Stimulated activated CD4-positive, alpha-beta T cell treated with anti-CD3 and anti-CD28 coated beads, Interleukin-2, amount 100 ng/mL, for 24 hours (primary cell): ENCODE data around the gene CACNG8.
"Not testable (repeated sequence)": the region's sequence is repeated elsewhere in the genome, so short reads cannot be mapped to it uniquely, and the experiment has no call there.

Experiments
- DNase-seq, 2 donors: peaks; one replicate each; pipeline ENCODE4 v3.0.0-alpha.2; 2020

Gene CACNG8

DNA sequence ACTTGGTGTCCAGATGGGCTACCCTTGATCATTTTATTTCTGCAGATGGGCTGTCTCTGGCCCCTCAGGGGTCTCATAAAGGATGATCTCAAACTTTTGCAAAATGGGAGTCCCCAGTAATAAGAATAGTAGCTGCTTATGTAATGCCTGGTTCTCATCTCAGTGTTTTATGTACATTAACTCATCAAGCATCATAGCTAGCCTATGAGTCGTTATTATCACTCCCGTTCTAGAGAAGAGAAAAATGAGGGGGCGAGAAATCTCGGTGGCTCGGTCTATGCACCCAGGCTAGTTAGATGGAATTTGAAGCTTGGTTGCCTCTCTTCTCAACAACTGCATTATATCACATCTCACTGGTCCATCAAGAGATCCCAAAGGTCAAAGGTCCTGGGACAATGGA lies 32.1 kb downstream of the CACNG8 start:
- no peak for DNase-seq

DNA sequence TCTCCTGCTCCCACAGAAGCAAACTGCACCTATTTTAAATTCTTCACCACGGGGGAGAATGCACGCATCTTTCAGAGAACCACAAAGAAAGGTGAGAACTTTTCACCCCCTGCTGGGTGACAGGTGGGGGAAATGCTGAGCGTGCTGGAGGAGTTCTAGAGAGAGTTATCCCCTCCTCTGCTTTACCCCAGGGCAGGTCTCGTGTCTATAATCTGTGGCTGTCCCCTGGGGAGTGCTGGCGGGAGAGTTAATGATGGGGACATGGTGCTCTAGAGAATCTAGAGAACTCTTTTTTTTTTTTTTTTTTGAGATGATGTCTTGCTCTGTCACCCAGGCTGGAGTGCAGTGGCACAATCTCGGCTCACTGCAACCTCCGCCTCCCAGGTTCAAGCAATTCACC lies 35.5 kb downstream of the CACNG8 start:
- no peak for DNase-seq

- DNase-seq: no peak
Observed at GRCh38 chr19:53999694-54000093, 37.0 kb downstream of the CACNG8 start.

DNA sequence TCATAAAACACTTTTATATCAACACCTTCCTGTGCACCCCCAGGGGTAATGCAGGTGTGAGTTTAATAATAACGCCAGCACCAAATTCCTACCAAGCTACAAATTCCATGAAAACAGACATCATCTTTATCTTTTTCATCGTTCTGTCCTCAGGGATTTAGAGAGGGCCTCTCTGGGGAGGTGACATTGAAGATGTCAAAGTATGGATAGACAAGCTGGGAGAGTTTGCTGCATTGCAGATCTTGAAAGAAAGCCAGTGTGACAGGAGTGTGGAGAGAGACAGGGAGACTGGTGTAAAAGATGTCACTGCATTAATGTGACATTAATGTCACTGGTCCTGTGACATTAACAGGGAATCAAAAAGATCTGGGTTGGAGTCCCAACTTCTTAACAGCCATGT lies 38.8 kb downstream of the CACNG8 start:
- no peak for DNase-seq

DNA sequence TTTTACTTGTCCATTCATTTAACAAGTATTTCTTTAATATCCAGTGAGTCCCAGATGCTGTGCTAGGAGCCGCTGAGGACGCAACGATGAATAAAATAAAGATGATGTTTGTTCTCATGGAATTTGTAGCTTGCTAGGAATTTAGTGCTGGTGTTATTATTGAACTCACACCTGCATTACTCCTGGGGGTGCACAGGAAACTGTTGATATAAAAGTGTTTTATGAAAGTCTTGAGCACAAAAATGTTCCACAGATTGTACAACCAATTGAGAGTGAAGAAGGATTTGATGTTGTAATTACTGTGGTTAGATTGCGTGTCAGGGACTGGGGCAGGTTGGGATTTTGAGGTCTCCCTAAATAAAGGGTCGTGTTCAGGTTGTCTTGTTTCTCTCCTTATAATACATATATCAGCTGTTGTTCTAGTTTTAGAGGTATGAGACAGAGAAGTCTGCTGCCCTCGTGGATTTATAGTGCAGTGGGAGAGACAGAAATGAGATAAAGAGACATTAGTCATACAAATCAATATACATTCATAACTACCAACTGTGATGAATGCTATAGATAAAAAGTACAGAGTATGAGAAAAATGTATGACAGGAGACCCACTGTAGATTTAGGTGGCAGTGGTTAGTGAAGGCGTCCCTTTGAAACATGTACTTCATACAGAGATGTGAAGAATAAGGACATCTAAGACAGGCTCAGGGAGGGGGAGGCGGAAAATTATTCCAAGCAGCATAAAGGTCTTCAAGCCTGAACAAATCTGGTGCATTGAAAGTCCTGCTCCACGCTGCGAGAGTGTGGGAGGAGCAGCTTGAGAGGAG lies 40.0 kb downstream of the CACNG8 start:
- DNase-seq: no peak

DNA sequence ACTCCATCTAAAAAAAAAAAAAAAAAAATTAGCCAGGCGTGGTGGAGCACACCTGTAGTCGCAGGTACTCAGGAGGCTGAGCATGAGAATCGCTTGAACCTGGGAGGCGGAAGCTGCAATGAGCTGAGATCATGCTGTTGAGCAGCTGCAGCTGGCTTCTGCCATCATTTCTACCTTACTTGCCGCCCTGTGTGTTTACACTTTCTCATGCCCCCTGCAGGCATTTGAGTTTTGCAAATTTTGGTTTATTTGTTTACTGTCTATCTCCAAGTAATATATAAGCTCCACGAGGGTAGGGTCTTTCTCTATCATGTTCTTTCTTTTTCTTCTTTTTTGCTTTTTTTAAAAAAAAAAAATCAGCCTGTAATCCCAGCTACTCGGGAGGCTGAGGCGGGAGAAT lies 46.7 kb downstream of the CACNG8 start:
- no peak for DNase-seq

DNA sequence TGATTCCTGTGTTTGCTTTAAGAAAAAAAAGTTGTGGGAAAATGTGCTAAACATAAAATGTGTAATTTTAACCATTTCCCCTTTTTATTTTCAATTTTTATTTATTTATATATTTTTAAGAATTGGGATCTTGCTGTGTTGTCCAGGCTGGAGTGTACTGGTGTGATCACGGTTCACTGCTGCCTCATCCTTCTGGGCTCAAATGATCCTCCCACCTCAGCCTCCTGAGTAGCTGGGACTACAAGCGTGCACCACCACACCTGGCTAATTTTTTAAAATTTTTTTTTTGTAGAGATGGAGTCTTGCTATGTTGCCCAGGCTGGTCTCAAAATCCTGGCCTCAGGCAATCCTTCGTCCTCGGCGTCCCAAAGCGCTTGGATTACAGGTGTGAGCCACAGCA lies 47.7 kb downstream of the CACNG8 start:
- no peak for DNase-seq

GRCh38 chr19:54011507-54012211 lies 48.9 kb downstream of the CACNG8 start:
- no peak for DNase-seq

- no peak for DNase-seq
Observed at GRCh38 chr19:54013866-54014265, 51.1 kb downstream of the CACNG8 start.

GRCh38 chr19:54014920-54015560 lies 52.3 kb downstream of the CACNG8 start:
- no peak for DNase-seq

DNA sequence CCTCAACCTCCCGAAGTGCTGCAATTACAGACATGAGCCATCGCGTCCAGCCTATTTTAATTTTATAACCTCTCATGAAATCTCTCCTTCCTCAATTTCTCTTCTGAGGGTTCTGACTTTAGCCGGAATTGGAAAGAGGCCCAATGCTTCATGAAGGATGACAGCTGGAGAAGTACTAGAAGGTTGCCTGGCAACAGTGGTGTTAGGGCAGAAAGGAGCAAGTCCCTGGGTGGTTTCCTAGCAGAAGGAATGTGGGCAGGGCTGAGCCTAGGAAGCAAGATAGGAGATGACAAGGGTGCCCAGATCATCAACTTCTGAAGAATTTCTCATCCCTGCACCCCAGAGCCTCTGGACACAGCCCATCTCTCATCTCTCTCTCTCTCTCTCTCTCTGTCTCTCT lies 54.5 kb downstream of the CACNG8 start:
- no peak for DNase-seq

DNA sequence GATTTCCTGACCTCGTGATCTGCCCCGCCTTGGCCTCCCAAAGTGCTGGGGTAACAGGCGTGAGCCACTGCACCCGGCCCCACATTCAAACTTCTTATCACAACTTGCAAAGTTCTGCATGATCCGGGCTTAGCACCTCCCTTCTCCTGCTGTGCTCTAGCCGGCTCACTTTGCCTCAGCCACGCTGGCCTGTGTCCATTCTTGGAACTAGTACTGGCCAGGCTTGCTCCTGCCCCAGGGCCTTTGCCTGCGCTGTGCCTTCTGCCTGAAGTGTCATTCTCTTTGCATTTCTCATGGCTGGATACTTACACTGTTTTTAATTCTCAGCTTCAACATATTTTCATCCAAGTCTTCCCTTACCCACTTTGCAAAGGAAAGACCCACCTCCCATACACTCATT lies 58.6 kb downstream of the CACNG8 start:
- DNase-seq: no peak

- DNase-seq: no peak
Observed at GRCh38 chr19:54021932-54022331, 59.2 kb downstream of the CACNG8 start.

- DNase-seq: no peak
Observed at GRCh38 chr19:54023191-54023590, 60.5 kb downstream of the CACNG8 start.

GRCh38 chr19:54024660-54025059 lies 61.9 kb downstream of the CACNG8 start:
- no peak for DNase-seq

DNA sequence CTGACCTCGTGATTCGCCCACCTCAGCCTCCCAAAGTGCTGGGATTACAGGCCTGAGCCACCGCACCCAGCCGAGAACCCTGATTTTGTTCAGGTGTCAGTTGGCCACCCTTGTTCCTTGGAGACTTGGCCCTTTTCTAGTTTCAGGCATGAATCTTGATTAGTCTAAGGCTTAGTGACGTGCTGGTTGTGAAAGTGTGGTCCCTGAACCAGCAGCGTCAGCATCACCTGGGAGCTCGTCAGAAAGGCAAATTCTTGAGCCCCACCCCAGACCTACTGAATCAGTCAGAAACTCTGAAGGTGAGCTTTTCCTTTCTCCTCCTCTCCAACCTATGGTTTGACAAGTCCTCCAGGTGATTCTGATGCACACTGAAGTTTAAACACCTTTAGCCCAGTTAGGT lies 63.9 kb downstream of the CACNG8 start:
- no peak for DNase-seq

- DNase-seq: no peak
Observed at GRCh38 chr19:54029301-54029700, 66.6 kb downstream of the CACNG8 start.

- peak; percentile 65 to 66 for DNase-seq
Observed at GRCh38 chr19:54029930-54030490, 67.3 kb downstream of the CACNG8 start.

- no peak for DNase-seq
Observed at GRCh38 chr19:54030895-54031586, 68.3 kb downstream of the CACNG8 start.

GRCh38 chr19:54035215-54036178 lies 72.8 kb downstream of the CACNG8 start:
- DNase-seq: no peak

- DNase-seq: not testable (repeated sequence)
Observed at GRCh38 chr19:54036542-54036941, 73.8 kb downstream of the CACNG8 start.
